ENCODE results near the gene C10orf67.

The C10orf67 gene

GRCh38 chr10:23204773-23205172 is 139.8 kb downstream of the C10orf67 start (continued):
- no peak for TF ChIP-seq POU6F1 (CRISPR knock-in tag; IDR thresholded peaks at IDR 0.05; ENCODE audit: borderline replicate concordance, low read depth)

- no peak for ATAC-seq
- TF ChIP-seq CREB5 (CRISPR knock-in tag; IDR thresholded peaks at IDR 0.05; ENCODE audit: low read depth) (no peak), ZFP30 (CRISPR knock-in tag; IDR thresholded peaks at IDR 0.05) (no peak), ZNF565 (CRISPR knock-in tag; conservative IDR thresholded peaks at IDR 0.05; ENCODE audit: low read depth) (no peak), TSHZ2 (CRISPR knock-in tag; IDR thresholded peaks at IDR 0.05) (no peak), CSDC2 (CRISPR knock-in tag; IDR thresholded peaks at IDR 0.05) (no peak), RARB (CRISPR knock-in tag; IDR thresholded peaks at IDR 0.05) (no peak), ZC3H10 (CRISPR knock-in tag; IDR thresholded peaks at IDR 0.05) (no peak), POU6F1 (CRISPR knock-in tag; IDR thresholded peaks at IDR 0.05; ENCODE audit: borderline replicate concordance, low read depth) (no peak), BACH2 (CRISPR knock-in tag; IDR thresholded peaks at IDR 0.05; ENCODE audit: borderline replicate concordance) (no peak), ARNTL (CRISPR knock-in tag; IDR thresholded peaks at IDR 0.05; ENCODE audit: borderline replicate concordance, low read depth) (no peak), SNAI2 (CRISPR knock-in tag; IDR thresholded peaks at IDR 0.05) (no peak), ZNF70 (CRISPR knock-in tag; IDR thresholded peaks at IDR 0.05) (no peak), GLIS3 (CRISPR knock-in tag; IDR thresholded peaks at IDR 0.05) (no peak), TOX (CRISPR knock-in tag; IDR thresholded peaks at IDR 0.05; ENCODE audit: borderline replicate concordance) (no peak), OSR1 (CRISPR knock-in tag; IDR thresholded peaks at IDR 0.05) (no peak), PPARA (CRISPR knock-in tag; IDR thresholded peaks at IDR 0.05; ENCODE audit: borderline replicate concordance) (no peak), CSRNP3 (CRISPR knock-in tag; IDR thresholded peaks at IDR 0.05) (no peak), ESRRG (CRISPR knock-in tag; IDR thresholded peaks at IDR 0.05) (no peak)
These were observed 140.9 kb downstream of the C10orf67 start for GRCh38 chr10:23203369-23204325.

- no peak for ATAC-seq
- TF ChIP-seq ZC3H10 (CRISPR knock-in tag; IDR thresholded peaks at IDR 0.05) = no peak
- TF ChIP-seq ARNTL (CRISPR knock-in tag; IDR thresholded peaks at IDR 0.05; ENCODE audit: borderline replicate concordance, low read depth) = no peak
- TF ChIP-seq PPARA (CRISPR knock-in tag; IDR thresholded peaks at IDR 0.05; ENCODE audit: borderline replicate concordance) = no peak
- no peak for TF ChIP-seq CREB5 (CRISPR knock-in tag; IDR thresholded peaks at IDR 0.05; ENCODE audit: low read depth)
- no peak for TF ChIP-seq ESRRG (CRISPR knock-in tag; IDR thresholded peaks at IDR 0.05)
These were observed 141.8 kb downstream of the C10orf67 start for GRCh38 chr10:23202779-23203178.
